HG03025 (cell line): Measurements from ENCODE around the gene MUC2.

Experiments
- ATAC-seq: cut with Tn5 transposase; IDR thresholded peaks from one replicate; pipeline ENCODE4 v1.9.1; 2021; ENCODE audit warnings: mild to moderate bottlenecking, moderate library complexity; ENCODE audit not compliant: unreplicated experiment, low FRiP score

The MUC2 gene

DNA sequence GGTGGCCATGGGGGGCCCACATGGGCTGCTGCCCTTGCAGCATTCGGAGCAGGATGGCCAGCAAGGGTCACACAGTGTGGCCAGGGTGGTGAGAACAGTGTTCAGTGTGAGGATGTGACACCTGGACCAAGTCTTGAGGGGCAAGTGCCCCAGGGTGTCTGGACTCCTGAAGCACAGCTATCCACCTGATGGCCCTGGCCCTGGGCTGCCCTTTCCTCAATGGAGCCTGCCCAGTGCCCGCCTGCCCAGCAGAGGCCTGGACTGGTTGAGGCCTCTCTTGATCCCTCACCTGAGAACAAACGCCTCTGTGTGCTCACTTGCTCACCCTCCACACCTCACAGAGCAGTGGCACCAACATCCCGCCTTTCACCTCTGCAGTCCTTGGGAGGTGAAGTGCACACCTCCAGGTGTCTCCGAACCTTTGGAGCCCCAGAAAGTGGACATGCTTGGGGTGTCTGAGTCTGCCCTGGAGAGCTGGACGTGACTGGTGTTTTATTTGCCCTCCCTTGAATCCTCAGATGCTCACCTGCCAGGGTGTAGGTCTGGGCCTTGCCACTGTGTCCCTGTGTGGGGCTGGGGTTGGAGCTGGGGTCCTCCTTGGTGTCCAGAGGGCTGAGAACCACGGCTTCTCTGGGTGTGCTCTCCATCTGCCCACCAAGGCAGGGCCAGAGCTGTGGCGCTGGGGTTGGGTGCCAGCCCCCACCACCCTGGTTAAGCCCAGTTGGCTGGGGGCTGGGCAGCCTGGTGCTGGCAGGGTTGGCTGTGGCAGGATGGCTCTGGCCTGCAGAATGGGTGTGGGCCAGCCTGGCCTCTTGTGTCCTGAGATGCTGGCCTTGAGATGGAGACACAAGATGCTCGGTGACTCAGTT lies 3.8 kb upstream of the MUC2 start:
- no peak for ATAC-seq

DNA sequence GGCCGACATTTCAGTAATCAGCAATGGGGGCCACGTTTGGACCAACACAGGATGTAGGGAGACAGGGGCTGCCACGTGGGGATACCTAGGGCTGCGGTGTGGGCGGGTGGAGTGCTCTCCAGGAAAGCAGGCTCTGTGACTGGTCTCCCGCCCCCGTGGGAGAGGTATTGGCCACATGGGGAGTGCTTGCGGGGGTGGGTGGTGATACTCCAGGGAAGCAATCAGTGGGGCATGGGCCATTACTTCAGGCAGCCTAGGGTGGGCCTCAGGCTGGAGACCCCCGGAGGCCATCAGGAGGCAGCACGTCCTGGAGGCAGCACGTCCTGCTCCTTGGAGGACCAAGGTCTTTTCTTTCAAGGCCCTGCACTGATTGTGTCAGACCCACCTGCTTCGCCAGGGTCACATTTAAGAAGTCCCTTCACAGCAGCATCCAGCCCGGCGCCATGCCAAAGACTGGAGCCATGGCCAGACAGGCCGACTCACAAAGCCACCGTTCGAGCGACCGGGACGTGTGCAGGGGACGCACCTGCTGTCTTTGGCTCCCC lies 3.0 kb upstream of the MUC2 start:
- ATAC-seq, result no peak

DNA sequence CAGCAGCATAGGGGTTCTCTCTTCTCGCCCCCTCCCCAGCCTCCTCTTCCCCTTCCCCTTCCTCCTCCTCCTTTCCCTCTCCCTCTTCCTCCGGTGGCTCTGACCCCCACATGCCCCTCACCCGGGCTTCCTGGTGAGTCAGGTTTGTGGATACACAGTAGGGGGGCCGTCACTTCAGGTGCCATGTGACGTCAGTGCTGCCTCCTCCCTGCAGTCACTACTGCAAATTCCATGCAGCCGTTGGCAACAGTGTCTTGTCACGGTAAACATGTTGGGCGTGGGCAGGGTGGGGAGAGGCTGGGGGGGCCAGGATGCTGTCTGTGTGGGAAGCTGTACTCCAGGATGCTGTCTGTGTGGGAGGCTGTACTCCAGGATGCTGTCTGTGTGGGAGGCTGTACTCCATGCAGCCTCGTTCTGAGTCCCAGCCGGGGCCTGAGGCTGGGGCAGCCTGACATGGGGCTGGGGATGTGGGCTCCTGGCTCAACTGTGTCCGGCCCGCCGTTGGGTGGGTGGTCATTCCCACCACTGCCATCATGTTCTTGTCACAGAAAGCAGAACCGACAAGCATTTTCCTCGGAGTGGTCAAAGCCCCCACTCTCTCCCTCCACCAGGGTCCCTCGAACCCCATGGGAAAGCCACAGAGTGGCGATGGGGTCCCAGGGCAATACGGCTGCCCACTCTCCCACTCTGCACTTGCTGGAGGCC lies 2.4 kb upstream of the MUC2 start:
- ATAC-seq, result no peak

DNA sequence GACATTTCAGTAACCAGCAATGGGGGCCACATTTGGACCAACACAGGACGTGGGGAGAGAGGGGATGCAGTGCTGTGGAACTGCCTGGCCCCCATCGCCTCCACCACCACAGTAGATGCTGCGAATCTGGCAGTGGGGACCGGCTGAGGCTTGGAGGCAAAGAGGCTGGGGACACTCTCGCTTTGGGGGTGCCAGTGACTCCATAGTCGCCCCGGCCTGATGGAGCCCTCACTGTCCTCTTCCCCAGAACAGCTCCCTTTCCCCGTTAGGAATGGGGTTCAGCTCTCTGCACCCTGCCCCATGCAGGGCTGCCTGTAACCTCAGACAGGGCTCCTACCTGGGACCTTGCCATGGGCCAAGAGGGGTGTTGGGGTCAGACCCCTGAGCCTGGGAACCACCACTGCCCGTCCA lies 1.8 kb upstream of the MUC2 start:
- no peak for ATAC-seq

DNA sequence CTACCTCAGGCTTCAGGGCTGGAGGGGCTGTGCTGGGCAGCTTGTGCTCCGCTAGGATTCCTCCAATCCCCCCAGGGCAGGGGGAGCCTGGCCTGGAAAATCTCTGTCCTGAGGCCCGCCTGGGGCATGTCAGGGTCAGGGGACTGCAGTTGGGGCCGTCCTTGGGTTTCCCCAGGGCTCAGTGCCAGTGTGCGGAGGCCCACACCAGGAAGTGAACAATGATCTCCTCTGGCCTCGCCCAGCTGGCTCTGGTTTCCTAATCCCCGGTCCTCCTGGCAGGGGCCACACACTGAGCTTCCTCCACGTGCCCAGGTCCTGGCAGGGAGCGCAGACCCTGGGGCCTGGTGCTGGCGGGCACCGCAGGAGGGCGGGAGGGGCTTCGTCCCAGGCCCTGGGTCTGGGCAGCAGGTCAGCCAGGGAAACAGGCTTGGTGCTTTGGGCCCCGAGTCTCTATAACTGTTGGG lies 1.4 kb upstream of the MUC2 start:
- ATAC-seq, result no peak

DNA sequence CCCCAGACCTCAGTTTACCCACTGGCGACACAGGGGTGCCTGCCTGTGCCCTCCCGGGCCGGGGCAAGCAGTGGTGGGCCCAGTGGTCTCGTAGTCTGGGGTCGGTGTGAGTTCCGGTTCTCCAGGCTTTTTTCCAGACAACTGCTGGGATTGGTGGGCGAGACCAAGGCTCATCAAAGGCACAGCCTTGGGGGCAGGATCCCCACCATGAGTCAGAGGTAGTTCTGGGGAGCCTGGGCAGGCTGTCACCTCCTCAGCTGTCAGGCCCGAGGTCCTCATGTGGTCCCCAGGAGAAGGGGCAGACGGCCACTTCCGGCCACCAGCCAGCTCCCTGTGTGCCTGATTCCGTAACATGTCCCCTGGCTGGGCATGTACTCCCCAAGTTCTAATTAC lies 827 bp upstream of the MUC2 start:
- no peak for ATAC-seq

DNA sequence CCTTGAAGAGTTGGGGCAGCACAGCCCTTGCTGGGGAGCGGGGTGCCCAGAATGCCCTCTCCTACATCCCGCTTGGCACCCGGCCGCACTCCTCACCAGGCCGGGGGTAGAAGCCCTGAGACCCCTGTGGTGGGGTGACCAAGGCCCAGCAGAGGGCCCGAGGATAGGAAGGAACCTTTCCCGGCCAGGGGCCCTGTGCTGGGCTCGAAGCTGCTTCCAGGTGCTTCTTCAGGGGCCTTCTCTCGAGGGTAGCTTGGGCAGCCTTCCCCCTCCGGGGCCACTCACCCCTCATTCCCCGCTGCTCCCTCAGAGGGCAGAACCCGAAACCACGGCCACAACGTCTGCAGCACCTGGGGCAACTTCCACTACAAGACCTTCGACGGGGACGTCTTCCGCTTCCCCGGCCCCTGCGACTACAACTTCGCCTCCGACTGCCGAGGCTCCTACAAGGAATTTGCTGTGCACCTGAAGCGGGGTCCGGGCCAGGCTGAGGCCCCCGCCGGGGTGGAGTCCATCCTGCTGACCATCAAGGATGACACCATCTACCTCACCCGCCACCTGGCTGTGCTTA lies 752 bp downstream of the MUC2 start:
- no peak for ATAC-seq

DNA sequence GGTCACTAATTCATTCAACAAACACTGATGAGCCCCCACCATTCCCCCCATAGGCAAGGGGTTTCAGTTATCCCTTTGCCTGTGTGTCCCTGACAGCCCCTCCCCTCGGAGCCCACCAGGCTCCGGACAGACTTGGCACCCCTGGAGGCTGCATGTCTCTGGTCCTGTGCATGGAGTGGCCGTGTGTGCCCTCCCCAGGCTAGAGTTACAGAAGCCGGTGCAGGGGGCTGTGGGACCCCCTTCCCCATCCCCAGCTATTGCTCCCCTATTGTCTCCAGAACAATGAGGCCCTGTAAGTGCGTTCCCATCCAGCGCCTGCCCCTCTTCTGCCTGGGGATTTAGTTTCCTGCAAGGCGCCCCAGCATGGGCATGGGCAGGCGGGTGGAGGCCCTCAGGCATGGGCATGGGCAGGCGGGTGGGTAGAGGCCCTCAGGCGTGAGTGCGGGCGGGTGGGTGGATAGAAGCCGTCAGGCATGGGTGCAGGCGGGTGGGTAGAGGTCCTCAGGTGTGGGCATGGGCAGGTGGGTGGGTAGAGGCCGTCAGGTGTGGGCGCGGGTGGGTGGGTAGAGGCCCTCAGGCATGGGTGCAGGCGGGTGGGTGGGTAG lies 1.5 kb downstream of the MUC2 start:
- no peak for ATAC-seq

DNA sequence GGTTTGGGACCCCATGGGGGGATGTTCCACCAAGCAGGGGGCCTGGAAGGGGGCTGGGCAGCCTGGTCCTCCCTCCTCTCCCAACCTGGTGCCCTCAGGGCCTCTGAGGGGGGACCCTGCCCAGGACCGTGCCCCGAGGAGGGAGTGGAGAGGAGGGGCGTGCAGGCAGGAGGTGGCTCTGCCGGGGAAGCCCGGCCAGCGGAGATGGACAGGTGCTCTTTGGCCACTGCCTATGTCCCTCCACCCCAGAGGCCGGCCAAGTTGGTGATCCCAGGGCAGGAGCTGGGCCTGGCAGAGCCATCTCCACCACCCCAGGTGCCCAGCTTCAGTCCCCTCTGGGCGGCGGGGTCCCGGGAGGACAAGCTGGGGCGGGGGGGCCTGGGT lies 2.4 kb downstream of the MUC2 start:
- no peak for ATAC-seq

DNA sequence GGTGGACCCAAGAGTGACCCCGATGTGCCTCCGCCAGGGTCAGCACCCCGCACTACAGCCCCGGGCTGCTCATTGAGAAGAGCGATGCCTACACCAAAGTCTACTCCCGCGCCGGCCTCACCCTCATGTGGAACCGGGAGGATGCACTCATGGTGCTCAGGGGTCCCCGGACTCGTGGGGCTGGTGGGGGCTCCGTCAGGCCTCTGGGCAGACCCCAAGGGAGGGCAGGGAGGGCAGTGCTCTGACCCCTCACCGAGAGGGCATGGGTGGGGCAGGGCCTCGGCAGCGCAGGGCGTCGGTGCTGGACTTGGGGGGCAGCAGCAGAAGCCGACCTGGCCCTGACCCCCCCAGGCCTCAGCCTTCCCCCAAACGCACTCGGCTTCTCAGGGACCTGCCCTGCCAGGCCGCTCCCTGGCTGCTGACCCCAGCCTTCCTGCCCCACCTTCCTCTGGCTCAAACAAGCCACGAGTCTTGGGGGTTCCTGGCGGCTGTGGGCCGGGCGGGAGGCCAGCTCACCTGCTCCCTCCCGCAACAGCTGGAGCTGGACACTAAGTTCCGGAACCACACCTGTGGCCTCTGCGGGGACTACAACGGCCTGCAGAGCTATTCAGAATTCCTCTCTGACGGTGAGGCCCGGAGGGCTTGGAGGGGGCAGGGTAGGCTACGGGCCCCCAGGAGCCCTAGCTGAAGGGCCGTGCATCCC lies 2.9 kb downstream of the MUC2 start:
- ATAC-seq, result no peak

DNA sequence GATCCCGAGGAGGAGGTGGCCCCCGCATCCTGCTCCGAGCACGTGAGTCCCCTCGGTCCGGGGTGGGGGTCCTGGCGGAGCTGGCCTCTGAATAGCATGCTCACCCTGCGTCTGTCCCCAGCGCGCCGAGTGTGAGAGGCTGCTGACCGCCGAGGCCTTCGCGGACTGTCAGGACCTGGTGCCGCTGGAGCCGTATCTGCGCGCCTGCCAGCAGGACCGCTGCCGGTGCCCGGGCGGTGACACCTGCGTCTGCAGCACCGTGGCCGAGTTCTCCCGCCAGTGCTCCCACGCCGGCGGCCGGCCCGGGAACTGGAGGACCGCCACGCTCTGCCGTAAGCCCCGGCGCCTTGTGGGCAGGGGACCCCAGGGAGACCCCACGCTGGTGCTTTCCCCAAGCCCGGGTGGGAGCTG lies 3.5 kb downstream of the MUC2 start:
- ATAC-seq, result no peak

DNA sequence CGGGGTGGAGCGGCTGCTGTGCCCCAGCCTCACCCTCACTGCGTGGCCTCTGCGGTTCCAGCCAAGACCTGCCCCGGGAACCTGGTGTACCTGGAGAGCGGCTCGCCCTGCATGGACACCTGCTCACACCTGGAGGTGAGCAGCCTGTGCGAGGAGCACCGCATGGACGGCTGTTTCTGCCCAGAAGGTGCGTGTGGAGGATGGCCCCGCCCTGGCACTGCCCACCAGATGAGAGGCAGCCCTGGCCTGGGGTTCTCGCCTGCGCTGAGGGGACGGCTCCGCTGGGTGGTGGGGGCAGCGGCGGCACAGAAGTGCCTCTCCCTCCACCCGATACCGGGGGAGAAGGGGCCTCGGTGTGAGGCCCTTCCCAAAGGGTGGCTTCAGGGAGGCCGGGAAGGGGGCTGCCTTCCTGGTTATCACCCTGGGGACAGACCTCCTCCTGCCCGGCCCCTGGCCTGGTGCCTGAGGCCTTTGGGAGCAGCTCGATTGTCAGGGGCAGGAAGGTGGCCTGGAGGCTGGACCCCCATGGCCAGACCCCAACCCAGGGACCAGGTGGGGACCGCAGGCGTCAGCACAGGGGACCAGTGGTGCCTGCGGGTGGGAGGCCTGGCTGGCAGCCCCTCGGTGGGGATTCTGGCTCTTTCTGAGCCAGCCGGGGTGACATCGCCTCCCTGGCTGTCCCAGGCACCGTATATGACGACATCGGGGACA lies 7.1 kb downstream of the MUC2 start:
- no peak for ATAC-seq

DNA sequence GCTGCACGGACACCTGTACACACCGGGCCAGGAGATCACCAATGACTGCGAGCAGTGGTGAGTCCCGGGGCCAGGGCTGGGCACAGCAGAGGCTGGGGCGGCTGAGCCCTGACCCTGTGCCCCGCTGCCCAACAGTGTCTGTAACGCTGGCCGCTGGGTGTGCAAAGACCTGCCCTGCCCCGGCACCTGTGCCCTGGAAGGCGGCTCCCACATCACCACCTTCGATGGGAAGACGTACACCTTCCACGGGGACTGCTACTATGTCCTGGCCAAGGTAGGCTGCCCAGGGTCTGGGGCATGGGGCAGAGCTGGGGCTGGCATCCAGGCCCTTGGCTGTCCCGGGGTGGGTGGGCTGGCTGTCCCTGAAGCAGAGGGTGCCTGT lies 7.7 kb downstream of the MUC2 start:
- no peak for ATAC-seq

DNA sequence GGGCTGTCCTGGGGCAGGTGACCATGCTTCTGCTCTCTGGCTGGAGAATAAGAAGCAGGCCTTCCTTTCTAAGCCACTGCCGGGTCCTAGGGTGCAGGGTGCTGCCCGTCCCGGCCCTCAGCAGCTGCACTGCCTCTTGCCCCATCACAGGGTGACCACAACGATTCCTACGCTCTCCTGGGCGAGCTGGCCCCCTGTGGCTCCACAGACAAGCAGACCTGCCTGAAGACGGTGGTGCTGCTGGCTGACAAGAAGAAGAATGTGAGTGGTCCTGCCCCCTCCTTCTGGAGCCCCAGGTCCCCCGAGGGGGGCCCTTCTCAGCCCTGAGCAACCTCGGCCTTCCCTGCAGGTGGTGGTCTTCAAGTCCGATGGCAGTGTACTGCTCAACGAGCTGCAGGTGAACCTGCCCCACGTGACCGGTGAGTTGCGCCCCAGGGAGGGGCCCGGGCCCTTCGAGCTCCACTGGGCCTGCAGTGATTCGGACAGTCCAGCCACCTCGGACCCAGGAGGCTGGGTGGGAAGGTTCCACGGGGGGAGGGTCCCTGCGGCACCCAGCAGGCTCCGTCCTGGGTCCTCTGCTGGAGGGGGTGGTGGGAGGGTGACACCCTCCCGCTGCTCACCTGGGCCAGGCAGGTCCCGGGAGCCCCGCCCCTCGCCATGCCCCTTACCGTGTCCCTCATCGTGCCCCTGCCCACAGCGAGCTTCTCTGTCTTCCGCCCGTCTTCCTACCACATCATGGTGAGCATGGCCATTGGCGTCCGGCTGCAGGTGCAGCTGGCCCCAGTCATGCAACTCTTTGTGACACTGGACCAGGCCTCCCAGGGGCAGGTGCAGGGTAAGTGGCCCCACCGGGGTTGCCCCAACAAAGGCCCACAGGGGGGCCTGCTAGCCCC lies 8.3 kb downstream of the MUC2 start:
- ATAC-seq, result no peak

DNA sequence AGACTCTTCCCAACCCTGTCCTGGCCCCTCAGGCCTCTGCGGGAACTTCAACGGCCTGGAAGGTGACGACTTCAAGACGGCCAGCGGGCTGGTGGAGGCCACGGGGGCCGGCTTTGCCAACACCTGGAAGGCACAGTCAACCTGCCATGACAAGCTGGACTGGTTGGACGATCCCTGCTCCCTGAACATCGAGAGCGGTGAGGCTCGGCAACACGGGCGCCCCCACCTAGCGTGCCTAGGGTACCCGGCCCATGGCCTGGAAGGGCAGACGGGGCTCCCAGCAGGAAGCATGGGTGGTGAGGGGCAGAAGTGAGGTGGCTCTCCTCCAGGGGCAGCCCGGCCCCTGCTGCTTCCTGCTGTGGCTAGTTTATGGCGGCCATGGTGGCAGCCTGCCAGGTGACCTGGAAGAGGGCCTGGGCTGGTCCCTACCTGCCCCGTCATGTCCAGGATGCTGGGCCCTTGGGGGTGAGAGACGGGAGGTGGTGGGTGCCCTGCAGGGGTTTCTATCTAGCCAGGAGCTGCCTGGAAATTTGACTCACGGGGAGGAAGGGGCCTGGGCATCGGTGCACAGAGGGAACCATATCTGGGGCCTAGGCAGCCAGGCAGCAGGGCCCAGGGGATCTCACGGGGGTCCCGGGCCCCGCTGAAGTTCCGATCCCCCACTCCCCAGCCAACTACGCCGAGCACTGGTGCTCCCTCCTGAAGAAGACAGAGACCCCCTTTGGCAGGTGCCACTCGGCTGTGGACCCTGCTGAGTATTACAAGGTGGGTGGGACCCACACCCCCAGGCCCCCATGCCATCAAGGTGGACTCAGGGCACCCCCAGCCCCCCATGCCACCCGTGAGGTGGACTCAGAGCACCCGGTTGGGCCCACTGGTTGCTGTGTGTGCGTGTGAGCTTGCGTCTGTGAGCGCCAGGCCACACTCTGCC lies 9.2 kb downstream of the MUC2 start:
- ATAC-seq, result no peak

DNA sequence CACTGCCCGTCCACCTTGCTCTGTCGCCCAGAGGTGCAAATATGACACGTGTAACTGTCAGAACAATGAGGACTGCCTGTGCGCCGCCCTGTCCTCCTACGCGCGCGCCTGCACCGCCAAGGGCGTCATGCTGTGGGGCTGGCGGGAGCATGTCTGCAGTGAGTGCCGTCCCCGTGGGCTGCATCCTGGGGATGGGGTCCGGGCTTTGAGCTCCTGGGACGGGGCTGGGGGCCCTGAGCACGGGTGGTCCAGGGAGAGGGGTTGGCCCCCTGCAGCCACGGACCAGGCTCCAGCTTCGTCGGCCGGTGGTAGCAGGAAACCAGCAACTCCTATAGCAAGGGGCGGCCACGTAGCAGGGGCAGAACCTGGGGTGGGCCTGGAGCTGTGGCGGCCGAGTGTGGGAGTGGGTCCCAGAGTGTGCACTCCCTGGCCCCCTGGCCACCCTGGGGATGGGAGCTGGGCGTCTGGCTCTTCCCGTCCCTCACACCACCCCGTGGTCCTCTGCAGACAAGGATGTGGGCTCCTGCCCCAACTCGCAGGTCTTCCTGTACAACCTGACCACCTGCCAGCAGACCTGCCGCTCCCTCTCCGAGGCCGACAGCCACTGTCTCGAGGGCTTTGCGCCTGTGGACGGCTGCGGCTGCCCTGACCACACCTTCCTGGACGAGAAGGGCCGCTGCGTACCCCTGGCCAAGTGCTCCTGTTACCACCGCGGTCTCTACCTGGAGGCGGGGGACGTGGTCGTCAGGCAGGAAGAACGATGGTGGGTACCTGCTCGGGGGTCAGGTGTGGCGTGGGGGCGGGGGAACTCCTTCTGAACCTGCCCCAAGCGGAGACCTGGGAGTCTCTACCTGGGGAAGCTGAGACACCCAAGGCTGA lies 10.1 kb downstream of the MUC2 start:
- no peak for ATAC-seq
